ENCODE measurements around the gene FAM210A. TPM values are rescaled to one million over a fixed set of nuclear protein-coding genes. Genes with fewer than 3 reads are reported as not detected.
A peak's percentile ranks its signal among the peaks of the same experiment; 100 is the strongest.

Gene FAM210A
- total and polyA plus RNA-seq, 2 experiments from 2014 or later: 17.2 to 17.9 TPM

GRCh38 chr18:13627639-13628038 is 98.7 kb downstream of the FAM210A start:
- no peaks in the 10 kb centered on the region for H3K27me3 ChIP-seq (ENCODE audit: insufficient read depth)
- H3K9me3 Mint-ChIP-seq: peaks cover 7% of the 10 kb centered on the region
- no peaks in the 10 kb centered on the region for H4K20me1 ChIP-seq (replicated peaks; ENCODE audit: insufficient read depth)
- no peaks in the 10 kb centered on the region for H3K4me1 ChIP-seq (ENCODE audit: insufficient read depth)
- H3K27me3 Mint-ChIP-seq (ENCODE audit: insufficient read depth, low read depth, poor library complexity): peaks cover 7% of the 10 kb centered on the region
- H3K4me1 Mint-ChIP-seq: peaks cover 6% of the 10 kb centered on the region
- no peak for DNase-seq (ENCODE audit: low spot score)
- no peaks in the 10 kb centered on the region for H3K79me2 ChIP-seq (replicated peaks; ENCODE audit: insufficient read depth)
- H3F3A ChIP-seq (replicated peaks; ENCODE audit: low read depth): no peaks in the 10 kb centered on the region
- peaks cover 4% of the 10 kb centered on the region; the same call in 2 of the 3 replicates for H3K36me3 Mint-ChIP-seq (ENCODE audit: low read depth)
- no peak for TF ChIP-seq EZH2 (IDR thresholded peaks at IDR 0.05; ENCODE audit: low read depth, unreplicated experiment)
- no peak for TF ChIP-seq NANOG (IDR thresholded peaks at IDR 0.05; ENCODE audit: borderline replicate concordance)
- no peak overlapping the region for H2AFZ ChIP-seq
- H3K4me3 Mint-ChIP-seq: no peak overlapping the region
- no peak for ATAC-seq
- H3K9me2 ChIP-seq (ENCODE audit: insufficient read depth): no peaks in the 10 kb centered on the region
- H3K27ac ChIP-seq (ENCODE audit: low read depth): no peak overlapping the region
- no peak overlapping the region for H3K4me2 ChIP-seq
- H3K27ac Mint-ChIP-seq: no peak overlapping the region
- H3K36me3 ChIP-seq (ENCODE audit: insufficient read depth): no peaks in the 10 kb centered on the region
- no peak overlapping the region for H3K4me3 ChIP-seq

- Histone ChIP-seq H3K4me3 (no peak overlapping the region), H3K36me3 (ENCODE audit: insufficient read depth) (no peaks in the 10 kb centered on the region), H3K27ac (ENCODE audit: low read depth) (no peak overlapping the region), H3K4me1 (ENCODE audit: insufficient read depth) (no peaks in the 10 kb centered on the region), H3K9me2 (ENCODE audit: insufficient read depth) (no peaks in the 10 kb centered on the region), H3K4me2 (no peak overlapping the region), H3K27me3 (ENCODE audit: insufficient read depth) (no peaks in the 10 kb centered on the region), H4K20me1 (replicated peaks; ENCODE audit: insufficient read depth) (no peaks in the 10 kb centered on the region), H2AFZ (no peak overlapping the region), H3K79me2 (replicated peaks; ENCODE audit: insufficient read depth) (no peaks in the 10 kb centered on the region), H3F3A (replicated peaks; ENCODE audit: low read depth) (no peaks in the 10 kb centered on the region)
- ATAC-seq (no peak), DNase-seq (ENCODE audit: low spot score) (no peak)
- no peaks in the 10 kb centered on the region; the same call in 2 of the 3 replicates for H3K9me3 Mint-ChIP-seq
- no peaks in the 10 kb centered on the region for H3K36me3 Mint-ChIP-seq (ENCODE audit: low read depth)
- H3K4me3 Mint-ChIP-seq: no peak overlapping the region
- H3K4me1 Mint-ChIP-seq: peaks cover 6% of the 10 kb centered on the region
- H3K27ac Mint-ChIP-seq: peak overlapping the region; percentile 59; the same call in 1 of the 2 replicates
- H3K27me3 Mint-ChIP-seq (ENCODE audit: insufficient read depth, low read depth, poor library complexity): peaks cover 8% of the 10 kb centered on the region
- TF ChIP-seq ZNF114 (CRISPR knock-in tag; IDR thresholded peaks at IDR 0.05) (no peak), CREB1 (CRISPR knock-in tag; IDR thresholded peaks at IDR 0.05; ENCODE audit: low read depth) (no peak), CTCF (conservative IDR thresholded peaks at IDR 0.05; ENCODE audit: low read depth in 2 of 2) (no peak), EZH2 (IDR thresholded peaks at IDR 0.05; ENCODE audit: low read depth, unreplicated experiment) (no peak), ETS1 (IDR thresholded peaks at IDR 0.05) (no peak), NANOG (IDR thresholded peaks at IDR 0.05; ENCODE audit: borderline replicate concordance) (no peak), STAT1 (IDR thresholded peaks at IDR 0.05; ENCODE audit: unreplicated experiment) (no peak), JUNB (IDR thresholded peaks at IDR 0.05; ENCODE audit: unreplicated experiment) (no peak), ZNF331 (CRISPR knock-in tag; IDR thresholded peaks at IDR 0.05; ENCODE audit: low read depth) (no peak), REST (IDR thresholded peaks at IDR 0.05; ENCODE audit: unreplicated experiment) (no peak)
Observed at GRCh38 chr18:13626544-13626908, 99.8 kb downstream of the FAM210A start.

All from GM23338 (cell line).